ENCODE data around the gene RNH1. TPM values are rescaled to one million over a fixed set of nuclear protein-coding genes. Genes with fewer than 3 reads are reported as not detected.

RNH1 gene
- total and polyA plus RNA-seq, 2 of the 8 experiments (the other 6 are each of a cell fraction or from before 2014, with no cell fraction given) = 48.7 to 49.8 TPM

GRCh38 chr11:529728-530411, 22.8 kb upstream of the RNH1 start:
- no peak overlapping the region for H2BK120ac ChIP-seq (replicated peaks; ENCODE audit: low read depth, low read length)
- H3K4me3 ChIP-seq (ENCODE audit: extremely low read depth in 1 of 4, insufficient read depth in 2 of 4, low read depth in 3 of 4, low read length in 4 of 4) = no peak overlapping the region
- no peak overlapping the region for H3K23ac ChIP-seq (ENCODE audit: insufficient read length)
- H4K5ac ChIP-seq (ENCODE audit: insufficient read length, low read depth, low read length) = no peak overlapping the region
- H3K27ac ChIP-seq (ENCODE audit: low read depth, low read length) = no peak overlapping the region
- no peak overlapping the region; the same call in 1 of the 2 replicates for H4K8ac ChIP-seq (ENCODE audit: extremely low read depth, insufficient read depth, low read length)
- H3K4ac ChIP-seq (replicated peaks; ENCODE audit: insufficient read length, low read depth, low read length) = no peak overlapping the region
- ChIA-PET POLR2A (ENCODE audit: partially characterized antibody) (interaction anchor here (1.0 to 1.2 kb wide), 2 partner anchors 13 to 36 kb away, joined by 3 read pairs; no protein-coding TSS in a partner anchor), CTCF (ENCODE audit: partially characterized antibody) (interaction anchor here (1.4 kb wide), 1 partner anchor 11 kb away, joined by 7 read pairs; no protein-coding TSS in a partner anchor)
- WGBS, 2 experiments (ENCODE audit: extremely low coverage in 1 of 2, insufficient coverage in 1 of 2, insufficient read length in 1 of 2, insufficient replicate concordance in 2 of 2, low coverage in 1 of 2, low lambda C conversion rate in 2 of 2, missing lambda C conversion rate in 1 of 2) = 88% methylated on average over 17 of the region's 18 CpGs; no CpG with 5 or more reads in 1 of the 2 experiments
- no peak overlapping the region for H2BK12ac ChIP-seq (ENCODE audit: low read depth, low read length)
- no peak overlapping the region for H3K56ac ChIP-seq (replicated peaks; ENCODE audit: insufficient read length, low read depth, low read length)
- H2AFZ ChIP-seq (ENCODE audit: low read length) = no peak overlapping the region
- H3K27me3 ChIP-seq (replicated peaks in 1 of 4; ENCODE audit: control insufficient read depth in 3 of 4, extremely low read depth in 1 of 4, insufficient read depth in 3 of 4, low read length in 3 of 4) = no peaks in the 10 kb centered on the region
- peaks cover 0 to 15% (median 6%) of the 10 kb centered on the region in 4 experiments; a peak in 5 of 8 replicates for H3K36me3 ChIP-seq (ENCODE audit: control insufficient read depth in 2 of 4, insufficient read depth in 4 of 4, low read length in 3 of 4)
- no peak overlapping the region for H3K18ac ChIP-seq (ENCODE audit: extremely low read depth, low read length)
- no peak overlapping the region for H2BK5ac ChIP-seq (ENCODE audit: low read depth, low read length)
- H3K9ac ChIP-seq (replicated peaks in 1 of 4; ENCODE audit: extremely low read depth in 1 of 4, low read depth in 3 of 4, low read length in 3 of 4) = no peak overlapping the region
- H3K79me2 ChIP-seq (ENCODE audit: control insufficient read depth in 1 of 2, insufficient read depth in 2 of 2, low read length in 2 of 2) = no peaks in the 10 kb centered on the region
- DNase-seq (ENCODE audit: low read depth in 1 of 2, low spot score in 2 of 2) (peak in 1 of 2 experiments; percentile 49), FAIRE-seq (no peak)
- H3K9me3 ChIP-seq (ENCODE audit: insufficient read depth in 2 of 2, low read depth in 1 of 2, low read length in 1 of 2) = no peaks in the 10 kb centered on the region
- H2BK20ac ChIP-seq (ENCODE audit: low read length) = no peak overlapping the region
- H3K23me2 ChIP-seq (ENCODE audit: low read depth, low read length) = peaks cover 5% of the 10 kb centered on the region; the same call in 1 of the 2 replicates
- H3K4me2 ChIP-seq (ENCODE audit: insufficient read depth in 1 of 2, low read depth in 2 of 2, low read length in 2 of 2) = no peak overlapping the region
- no peak overlapping the region for H3K14ac ChIP-seq (ENCODE audit: insufficient read length)
- no peaks in the 10 kb centered on the region for H3K79me1 ChIP-seq (ENCODE audit: low read depth, low read length)
- no peak overlapping the region for H2BK15ac ChIP-seq (ENCODE audit: low read length)
- no peak overlapping the region for H2AK5ac ChIP-seq (ENCODE audit: low read depth, low read length)
- no peak overlapping the region for H4K91ac ChIP-seq (replicated peaks; ENCODE audit: insufficient read length, low read length)
- peaks cover 7 to 11% of the 10 kb centered on the region in 2 experiments for H4K20me1 ChIP-seq (replicated peaks in 1 of 2; ENCODE audit: control insufficient read depth in 1 of 2, insufficient read depth in 2 of 2, low read length in 2 of 2)
- H3K4me1 ChIP-seq (replicated peaks in 1 of 4; ENCODE audit: control insufficient read depth in 3 of 4, insufficient read depth in 4 of 4, low read length in 3 of 4) = peaks cover 0 to 6% (median 2%) of the 10 kb centered on the region in 4 experiments; a peak in 5 of 7 replicates
- TF ChIP-seq YY1 (IDR thresholded peaks at IDR 0.05; ENCODE audit: low read depth, low read length) = no peak
- no peak for TF ChIP-seq RBBP5 (IDR thresholded peaks at IDR 0.05; ENCODE audit: borderline replicate concordance, low read depth, low read length)
- TF ChIP-seq JUND (IDR thresholded peaks at IDR 0.05; ENCODE audit: low read length) = no peak
- no peak for TF ChIP-seq EGR1 (IDR thresholded peaks at IDR 0.05; ENCODE audit: borderline replicate concordance, low read depth, low read length)
- TF ChIP-seq CREB1 (IDR thresholded peaks at IDR 0.05) = no peak
- TF ChIP-seq TAF1 (IDR thresholded peaks at IDR 0.05; ENCODE audit: low read depth, low read length) = no peak
- TF ChIP-seq, protein P1, sequence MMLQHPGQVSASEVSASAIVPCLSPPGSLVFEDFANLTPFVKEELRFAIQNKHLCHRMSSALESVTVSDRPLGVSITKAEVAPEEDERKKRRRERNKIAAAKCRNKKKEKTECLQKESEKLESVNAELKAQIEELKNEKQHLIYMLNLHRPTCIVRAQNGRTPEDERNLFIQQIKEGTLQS (IDR thresholded peaks at IDR 0.05; ENCODE audit: insufficient read depth, low read depth, low read length) = no peak
- TF ChIP-seq SP1 (IDR thresholded peaks at IDR 0.05; ENCODE audit: low read depth, low read length) = no peak
- no peak for TF ChIP-seq MAFK (IDR thresholded peaks at IDR 0.05; ENCODE audit: low read depth, low read length)
- TF ChIP-seq EZH2 (IDR thresholded peaks at IDR 0.05; ENCODE audit: low read depth, low read length, severe bottlenecking) = no peak
- no peak for TF ChIP-seq SIRT6 (IDR thresholded peaks at IDR 0.05; ENCODE audit: low read length)
- TF ChIP-seq CHD2 (IDR thresholded peaks at IDR 0.05; ENCODE audit: low read length) = no peak
- TF ChIP-seq TAF7 (optimal IDR thresholded peaks at IDR 0.05; ENCODE audit: borderline replicate concordance, low read depth, low read length) = no peak
- TF ChIP-seq CEBPB (IDR thresholded peaks at IDR 0.05; ENCODE audit: low read depth, low read length) = no peak

Data from H1 (cell line).